ENCODE data around the gene SLC39A10.
"Not testable (repeated sequence)": the region's sequence is repeated elsewhere in the genome, so short reads cannot be mapped to it uniquely, and the experiment has no call there.

SLC39A10 gene

GRCh38 chr2:195663007-195663406, 6.0 kb downstream of the SLC39A10 start:
- peaks cover 6% of the 10 kb centered on the region; the same call in 1 of the 2 replicates for H3K36me3 ChIP-seq
- no peak for TF ChIP-seq CTCF (IDR thresholded peaks at IDR 0.05; ENCODE audit: low read depth, low read length)
- peaks cover 11% of the 10 kb centered on the region for H3K4me1 ChIP-seq
- no peak for DNase-seq
- no peaks in the 10 kb centered on the region for H3K27me3 ChIP-seq
- H3K4me3 ChIP-seq (ENCODE audit: low read depth, low read length), result no peak overlapping the region
- H3K9me3 ChIP-seq, result no peaks in the 10 kb centered on the region

GRCh38 chr2:195664528-195664927, 7.5 kb downstream of the SLC39A10 start:
- Histone ChIP-seq H3K9me3 (no peaks in the 10 kb centered on the region), H3K36me3 (no peaks in the 10 kb centered on the region), H3K4me3 (ENCODE audit: low read depth, low read length) (no peak overlapping the region), H3K4me1 (peaks cover 11% of the 10 kb centered on the region), H3K27me3 (no peaks in the 10 kb centered on the region)
- peak; percentile 13; the same call in 1 of the 2 replicates for TF ChIP-seq CTCF (IDR thresholded peaks at IDR 0.05; ENCODE audit: low read depth, low read length)
- DNase-seq, result no peak

- H3K4me3 ChIP-seq (ENCODE audit: low read depth, low read length); DNase-seq; H3K36me3 ChIP-seq; H3K4me1 ChIP-seq; H3K27me3 ChIP-seq; H3K9me3 ChIP-seq: not testable (repeated sequence)
These were observed 8.1 kb downstream of the SLC39A10 start for GRCh38 chr2:195665153-195665552.

- H3K4me1 ChIP-seq, result peaks cover 4% of the 10 kb centered on the region
- no peaks in the 10 kb centered on the region; the same call in 1 of the 2 replicates for H3K36me3 ChIP-seq
- no peak for TF ChIP-seq CTCF (IDR thresholded peaks at IDR 0.05; ENCODE audit: low read depth, low read length)
- H3K4me3 ChIP-seq (ENCODE audit: low read depth, low read length), result no peak overlapping the region
- no peak for DNase-seq
- H3K27me3 ChIP-seq, result no peaks in the 10 kb centered on the region
- H3K9me3 ChIP-seq, result no peaks in the 10 kb centered on the region
These were observed 9.2 kb downstream of the SLC39A10 start for GRCh38 chr2:195666113-195666712.

GRCh38 chr2:195667974-195668373, 10.9 kb downstream of the SLC39A10 start:
- no peak for TF ChIP-seq CTCF (IDR thresholded peaks at IDR 0.05; ENCODE audit: low read depth, low read length)
- no peak for DNase-seq
- Histone ChIP-seq H3K9me3 (no peaks in the 10 kb centered on the region), H3K4me3 (ENCODE audit: low read depth, low read length) (no peak overlapping the region), H3K4me1 (peaks cover 4% of the 10 kb centered on the region), H3K27me3 (no peaks in the 10 kb centered on the region), H3K36me3 (no peaks in the 10 kb centered on the region; the same call in 1 of the 2 replicates)

- Histone ChIP-seq H3K9me3 (no peaks in the 10 kb centered on the region), H3K27me3 (no peaks in the 10 kb centered on the region), H3K36me3 (no peaks in the 10 kb centered on the region; the same call in 1 of the 2 replicates), H3K4me3 (ENCODE audit: low read depth, low read length) (no peak overlapping the region), H3K4me1 (peaks cover 4% of the 10 kb centered on the region)
- TF ChIP-seq CTCF (IDR thresholded peaks at IDR 0.05; ENCODE audit: low read depth, low read length), result no peak
- DNase-seq, result no peak
These were observed 13.2 kb downstream of the SLC39A10 start for GRCh38 chr2:195670191-195670590.
